ENCODE data around the gene CAPN12. TPM values are rescaled to one million over a fixed set of nuclear protein-coding genes. Genes with fewer than 3 reads are reported as not detected.

Gene CAPN12
- total RNA-seq, 1 experiment from 2014 or later, result 14.7 TPM

DNA sequence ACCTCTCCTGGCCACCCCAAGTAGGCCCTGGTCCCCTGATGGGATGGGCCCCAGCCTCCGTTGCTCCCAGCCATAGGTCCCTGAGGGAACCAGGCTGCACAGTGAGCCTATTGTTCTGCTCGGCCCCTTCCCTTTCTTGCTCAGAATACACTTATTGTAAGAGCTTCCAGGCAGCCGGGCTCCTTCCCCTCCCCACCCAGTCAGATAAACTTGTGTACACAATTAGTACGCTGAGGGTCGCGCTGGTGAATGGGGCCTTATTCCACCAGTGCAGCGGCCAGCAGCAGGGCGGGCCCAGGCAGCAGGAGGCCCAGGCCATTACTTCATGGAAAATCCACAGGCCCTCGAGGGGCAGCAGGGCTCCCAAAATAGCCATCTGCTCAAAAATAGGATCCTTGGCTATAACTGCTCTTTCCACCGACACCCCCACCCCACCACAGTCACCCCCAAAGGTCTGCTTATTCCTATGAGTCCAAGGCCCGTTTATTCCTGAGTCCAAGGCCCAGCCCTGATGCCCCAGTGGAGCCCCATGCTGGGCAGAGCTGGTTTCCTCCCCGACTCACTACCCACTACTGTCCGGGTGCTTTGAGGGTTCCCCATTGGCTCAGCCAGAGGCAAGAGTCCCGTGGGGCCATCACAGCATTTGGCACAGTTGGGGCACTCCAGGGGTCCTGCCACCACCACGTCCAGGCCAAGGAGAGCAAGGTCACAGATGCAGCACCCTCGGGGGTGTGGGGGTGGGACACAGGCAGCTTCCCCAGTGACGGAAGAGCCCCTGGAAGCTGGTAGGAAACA, 22.1 kb downstream of the CAPN12 start:
- intact Hi-C loops (cut with micrococcal nuclease; ENCODE audit: unreplicated experiment), result loop anchor here (10.0 kb wide), 1 partner anchor 213 kb away; the partner anchor contains the start of genes MRPS12 and SARS2
- CTCF ChIA-PET, result interaction anchor here (0.5 to 0.6 kb wide), 4 partner anchors 108 to 286 kb away, joined by 3 to 5 read pairs (median 4); no protein-coding TSS in a partner anchor
- Mint-ChIP-seq H3K27me3 (ENCODE audit: unreplicated experiment) (no peaks in the 10 kb centered on the region), H3K9me3 (ENCODE audit: low read depth, unreplicated experiment) (no peaks in the 10 kb centered on the region), H3K27ac (ENCODE audit: unreplicated experiment) (peak overlapping the region; percentile 77), H3K36me3 (ENCODE audit: insufficient read depth, unreplicated experiment) (peaks cover 100% of the 10 kb centered on the region), H3K4me3 (ENCODE audit: low read depth, unreplicated experiment) (no peak overlapping the region), H3K4me1 (ENCODE audit: low read depth, unreplicated experiment) (peaks cover 19% of the 10 kb centered on the region)
- TF ChIP-seq CTCF (IDR thresholded peaks at IDR 0.05; ENCODE audit: unreplicated experiment), result no peak
- DNase-seq, result peak; percentile 82
- BruUV-seq (replicated peaks), result no TSS peak

- Mint-ChIP-seq H3K27me3 (ENCODE audit: unreplicated experiment) (no peaks in the 10 kb centered on the region), H3K9me3 (ENCODE audit: low read depth, unreplicated experiment) (no peaks in the 10 kb centered on the region), H3K4me1 (ENCODE audit: low read depth, unreplicated experiment) (peaks cover 19% of the 10 kb centered on the region), H3K4me3 (ENCODE audit: low read depth, unreplicated experiment) (no peak overlapping the region), H3K27ac (ENCODE audit: unreplicated experiment) (peak overlapping the region; percentile 80), H3K36me3 (ENCODE audit: insufficient read depth, unreplicated experiment) (peaks cover 100% of the 10 kb centered on the region)
- no TSS peak for BruUV-seq (replicated peaks)
- no peak for DNase-seq
- CTCF ChIA-PET, result interaction anchor here (0.6 kb wide), 1 partner anchor 152 kb away, joined by 4 read pairs; no protein-coding TSS in a partner anchor
- no peak for TF ChIP-seq CTCF (IDR thresholded peaks at IDR 0.05; ENCODE audit: unreplicated experiment)
- intact Hi-C loops (cut with micrococcal nuclease; ENCODE audit: unreplicated experiment), result loop anchor here (10.0 kb wide), 1 partner anchor 213 kb away; the partner anchor contains the start of genes MRPS12 and SARS2
Measured at GRCh38 chr19:38721496-38721895, 22.8 kb downstream of the CAPN12 start.

DNA sequence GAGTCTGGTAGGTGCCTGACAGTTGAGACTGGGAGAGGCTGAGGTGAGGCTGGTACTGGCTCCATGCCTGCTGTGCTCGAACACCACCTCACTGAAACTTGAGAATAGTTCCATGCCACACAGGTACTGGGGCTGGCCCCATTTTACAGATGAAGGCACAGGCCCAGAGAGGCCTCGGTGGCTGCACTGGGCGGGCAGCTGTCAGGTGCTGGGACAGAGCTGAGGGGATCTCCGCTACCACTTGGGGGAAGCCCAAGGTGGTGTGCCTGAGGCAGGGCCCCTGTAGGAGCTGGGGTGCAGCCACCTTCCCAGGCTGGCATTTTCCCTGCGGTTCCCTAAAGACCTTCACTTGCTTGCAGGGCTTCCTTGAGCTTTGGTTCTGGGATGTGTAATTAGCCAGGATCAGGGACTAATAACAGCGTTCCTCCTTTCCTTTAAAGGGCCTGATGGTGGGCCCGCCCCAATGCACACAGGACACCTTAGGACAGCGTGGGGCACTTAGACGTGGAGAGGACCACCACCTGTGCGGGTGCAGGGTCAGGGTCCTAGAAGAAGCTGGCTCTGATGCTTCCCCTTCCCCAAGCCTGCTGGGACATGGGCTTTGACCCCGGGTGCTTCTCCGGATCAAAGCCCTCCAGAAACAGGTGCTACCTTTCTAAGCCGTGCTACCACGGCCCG, 23.6 kb downstream of the CAPN12 start:
- H3K36me3 Mint-ChIP-seq (ENCODE audit: insufficient read depth, unreplicated experiment), result peaks cover 100% of the 10 kb centered on the region
- peaks cover 19% of the 10 kb centered on the region for H3K4me1 Mint-ChIP-seq (ENCODE audit: low read depth, unreplicated experiment)
- no TSS peak for BruUV-seq (replicated peaks)
- no peaks in the 10 kb centered on the region for H3K27me3 Mint-ChIP-seq (ENCODE audit: unreplicated experiment)
- CTCF ChIA-PET, result interaction anchor here (1.0 kb wide), 1 partner anchor 68 kb away, joined by 3 read pairs; no protein-coding TSS in a partner anchor
- intact Hi-C loops (cut with micrococcal nuclease; ENCODE audit: unreplicated experiment), result loop anchor here (10.0 kb wide), 1 partner anchor 214 kb away; the partner anchor contains the start of genes MRPS12 and SARS2
- TF ChIP-seq CTCF (IDR thresholded peaks at IDR 0.05; ENCODE audit: unreplicated experiment), result no peak
- H3K9me3 Mint-ChIP-seq (ENCODE audit: low read depth, unreplicated experiment), result no peaks in the 10 kb centered on the region
- H3K27ac Mint-ChIP-seq (ENCODE audit: unreplicated experiment), result peak overlapping the region; percentile 80
- no peak for DNase-seq
- H3K4me3 Mint-ChIP-seq (ENCODE audit: low read depth, unreplicated experiment), result no peak overlapping the region

DNA sequence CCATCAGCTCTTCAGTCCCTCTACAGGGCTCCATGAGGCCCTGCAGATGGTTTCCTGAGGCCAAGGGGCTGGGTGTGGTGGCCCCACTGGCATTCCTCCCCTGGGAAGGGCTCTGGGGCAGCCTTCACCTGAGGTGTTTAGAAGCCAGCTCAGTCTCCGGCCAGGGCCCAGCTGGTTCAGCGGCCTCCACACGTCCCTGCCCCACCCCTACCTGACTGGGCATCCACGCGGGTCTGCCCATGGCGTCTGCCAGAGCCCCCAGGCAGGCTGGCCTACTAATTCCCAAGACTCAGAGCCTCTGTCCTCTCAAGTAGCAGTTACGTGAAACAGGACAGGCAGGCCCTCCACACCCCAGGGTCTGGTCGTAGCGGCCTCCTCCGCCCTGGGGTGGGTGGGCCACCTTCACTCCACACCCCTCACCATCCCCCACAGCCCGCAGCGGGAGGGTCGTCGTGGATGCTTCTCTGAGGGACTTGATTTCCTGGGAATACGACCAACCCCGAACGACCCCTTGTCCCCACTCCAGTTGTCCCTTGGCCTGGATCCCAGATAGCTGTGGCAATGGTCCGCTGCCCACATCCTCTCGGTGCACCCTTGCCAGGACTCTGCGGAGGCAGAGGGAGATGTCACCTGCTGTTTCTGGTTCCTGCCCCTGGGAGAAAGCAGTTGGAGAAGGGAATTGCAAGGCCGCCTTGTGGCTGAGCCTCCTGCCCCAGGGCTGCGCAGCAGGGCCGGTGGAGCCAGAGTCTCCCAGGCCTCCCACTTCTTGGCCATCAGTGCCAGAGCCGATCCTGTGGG, 24.3 kb downstream of the CAPN12 start:
- peak overlapping the region; percentile 40 for H3K4me3 Mint-ChIP-seq (ENCODE audit: low read depth, unreplicated experiment)
- intact Hi-C loops (cut with micrococcal nuclease; ENCODE audit: unreplicated experiment), result loop anchor here (10.0 kb wide), 1 partner anchor 215 kb away; the partner anchor contains the start of genes MRPS12 and SARS2
- DNase-seq, result peak; percentile 58
- H3K27ac Mint-ChIP-seq (ENCODE audit: unreplicated experiment), result peak overlapping the region; percentile 80
- peaks cover 100% of the 10 kb centered on the region for H3K36me3 Mint-ChIP-seq (ENCODE audit: insufficient read depth, unreplicated experiment)
- no peaks in the 10 kb centered on the region for H3K9me3 Mint-ChIP-seq (ENCODE audit: low read depth, unreplicated experiment)
- TF ChIP-seq CTCF (IDR thresholded peaks at IDR 0.05; ENCODE audit: unreplicated experiment), result no peak
- H3K27me3 Mint-ChIP-seq (ENCODE audit: unreplicated experiment), result no peaks in the 10 kb centered on the region
- CTCF ChIA-PET, result interaction anchor here (0.6 to 1.4 kb wide), 5 partner anchors 8 to 307 kb away, joined by 3 to 4 read pairs (median 3); no protein-coding TSS in a partner anchor
- peaks cover 19% of the 10 kb centered on the region for H3K4me1 Mint-ChIP-seq (ENCODE audit: low read depth, unreplicated experiment)
- BruUV-seq (replicated peaks), result no TSS peak
